H1 (cell line): ENCODE results near the gene GGCX. TPM values are rescaled to one million over a fixed set of nuclear protein-coding genes. Genes with fewer than 3 reads are reported as not detected.

Source experiments
- ASH2L ChIP-seq: fragments of 200-600, 300-600 bp; sonication (generic); IDR thresholded peaks from one replicate; pipeline ENCODE4 v1.7.1; 2017; ENCODE audit warnings: low read length
- BACH1 ChIP-seq: IDR thresholded peaks from 2 replicates; pipeline ENCODE4 v1.6.1; 2012; ENCODE audit warnings: low read length, improper control_type of control experiment
- CREB1 ChIP-seq: IDR thresholded peaks from 2 replicates; pipeline ENCODE4 v1.6.1; 2012; ENCODE audit warnings: inconsistent platforms
- CTCF ChIP-seq, 3 experiments: IDR thresholded peaks; 1 replicate in 2 of 3; 2 replicates in 1 of 3; pipeline versions ENCODE4 v1.5.1 to v1.6.1; 2011; ENCODE audit warnings: low read length in 3 of 3, mild to moderate bottlenecking in 3 of 3, inconsistent platforms in 2 of 3, low read depth in 1 of 3, moderate library complexity in 1 of 3; ENCODE audit not compliant: insufficient read depth in 1 of 3; ENCODE audit errors: control extremely low read depth in 1 of 3
- E2F6 ChIP-seq: IDR thresholded peaks from 2 replicates; pipeline ENCODE4 v1.6.1; 2012; ENCODE audit warnings: inconsistent platforms
- GTF2F1 ChIP-seq: IDR thresholded peaks from 2 replicates; pipeline ENCODE4 v1.6.1; 2012; ENCODE audit warnings: low read depth, low read length, improper control_type of control experiment, borderline replicate concordance
- HDAC6 ChIP-seq: IDR thresholded peaks from one replicate; pipeline ENCODE4 v1.7.1; 2012; ENCODE audit warnings: low read depth, mild to moderate bottlenecking, inconsistent platforms, low read length, moderate library complexity
- JUN ChIP-seq: IDR thresholded peaks from 2 replicates; pipeline ENCODE4 v1.6.1; 2011; ENCODE audit warnings: low read depth, mild to moderate bottlenecking, improper control_type of control experiment, low read length
- JUND ChIP-seq: IDR thresholded peaks from 2 replicates; pipeline ENCODE4 v1.6.1; 2011; ENCODE audit warnings: mild to moderate bottlenecking, improper control_type of control experiment, low read length
- POLR2A ChIP-seq, 2 experiments: IDR thresholded peaks; 1 replicate in 1 of 2; 2 replicates in 1 of 2; pipeline ENCODE4 v1.6.1; 2011; ENCODE audit warnings: low read depth in 2 of 2, low read length in 2 of 2, mild to moderate bottlenecking in 2 of 2; ENCODE audit errors: control extremely low read depth in 1 of 2
- POLR2AphosphoS5 ChIP-seq: IDR thresholded peaks from 2 replicates; pipeline ENCODE4 v1.6.1; 2011; ENCODE audit warnings: low read depth, low read length
- POU5F1 ChIP-seq: IDR thresholded peaks from 2 replicates; pipeline ENCODE4 v1.6.1; 2011; ENCODE audit warnings: low read depth, mild to moderate bottlenecking, low read length, moderate library complexity
- RAD21 ChIP-seq, 2 experiments: IDR thresholded peaks in 1 of 2; conservative IDR thresholded peaks in 1 of 2; 2 replicates each; pipeline ENCODE4 v1.6.1; 2011; ENCODE audit warnings: low read depth in 2 of 2, low read length in 2 of 2, improper control_type of control experiment in 1 of 2, inconsistent platforms in 1 of 2, mild to moderate bottlenecking in 1 of 2, moderate library complexity in 1 of 2
- SAP30 ChIP-seq: fragments of 300-600 bp; sonication (generic); IDR thresholded peaks from 2 replicates; pipeline ENCODE4 v1.7.1; 2012; ENCODE audit warnings: low read length, moderate library complexity, mild to moderate bottlenecking, inconsistent platforms; ENCODE audit not compliant: insufficient read depth, insufficient replicate concordance
- SIRT6 ChIP-seq: IDR thresholded peaks from one replicate; pipeline ENCODE4 v1.7.1; 2012; ENCODE audit warnings: low read length, inconsistent platforms
- TAF7 ChIP-seq: optimal IDR thresholded peaks from 2 replicates; pipeline ENCODE3; 2011; ENCODE audit warnings: low read depth, mild to moderate bottlenecking, inconsistent platforms, low read length, moderate library complexity, borderline replicate concordance
- TBP ChIP-seq: IDR thresholded peaks from 2 replicates; pipeline ENCODE4 v1.6.1; 2011; ENCODE audit warnings: low read depth, low read length, improper control_type of control experiment
- USF2 ChIP-seq: IDR thresholded peaks from 2 replicates; pipeline ENCODE4 v1.6.1; 2011; ENCODE audit warnings: low read length, improper control_type of control experiment
- YY1 ChIP-seq: IDR thresholded peaks from 2 replicates; pipeline ENCODE4 v1.6.1; 2011; ENCODE audit warnings: low read depth, mild to moderate bottlenecking, low read length
- polyA plus RNA-seq, 7 experiments: library from polyadenylated mRNA; depleted of rRNA in 3 of 7; stranded (reverse) in 5 of 7; unstranded in 2 of 7; fragments of >200 nt in 5 of 7; fragments of 200-250 nt in 2 of 7; gene quantifications; 1 replicate in 5 of 7; 2 replicates in 1 of 7; 4 replicates in 1 of 7; pipeline versions ENCODE4 v1.2.1 to v1.2.3, GENCODE V29; 2011 to 2013; ENCODE audit warnings: missing spikeins in 2 of 7, mixed read lengths in 2 of 7
- total RNA-seq: library from RNA; stranded (reverse); fragmentation: NEBNext Ultra II Directional; extraction: Animal tissue kit (Norgen Biotek cat#: 25700); gene quantifications from 2 replicates; pipeline ENCODE4 v1.2.1, GENCODE V29; 2021

The GGCX gene
- total and polyA plus RNA-seq, 2 of the 8 experiments (the other 6 are each of a cell fraction or from before 2014, with no cell fraction given): 29.4 to 33.8 TPM

GRCh38 chr2:85537600-85538506 lies 23.4 kb downstream of the GGCX start (continued):
- TF ChIP-seq E2F6 (no peak), JUND (no peak), HDAC6 (no peak), CTCF (IDR thresholded peaks at IDR 0.05; ENCODE audit: control extremely low read depth in 1 of 3, insufficient read depth in 1 of 3, low read depth in 1 of 3, low read length in 3 of 3) (peak; percentile 30 to 56 (median 35); a peak in 3 of 4 replicates), POU5F1 (no peak), TAF7 (peak; percentile 80), POLR2AphosphoS5 (peak; percentile 97), SAP30 (no peak), USF2 (0 out of 2 replicates have a peak, but pooled peaks have one; percentile 16), ASH2L (peak; percentile 19), YY1 (0 out of 2 replicates have a peak, but pooled peaks have one; percentile 46), BACH1 (no peak), GTF2F1 (no peak; the same call in 1 of the 2 replicates), JUN (no peak), CREB1 (no peak), RAD21 (IDR thresholded peaks at IDR 0.05 in 1 of 2, conservative IDR thresholded peaks at IDR 0.05 in 1 of 2; ENCODE audit: low read depth in 2 of 2, low read length in 2 of 2) (peak; percentile 55 to 56), TBP (peak; percentile 81), SIRT6 (no peak), POLR2A (IDR thresholded peaks at IDR 0.05; ENCODE audit: control extremely low read depth in 1 of 2, low read depth in 2 of 2, low read length in 2 of 2) (peak; percentile 69 to 88; a peak in 2 of 3 replicates)
